GM19468 (cell line): ENCODE data around the gene COPA.
"Not testable (repeated sequence)": the region's sequence is repeated elsewhere in the genome, so short reads cannot be mapped to it uniquely, and the experiment has no call there.

Experiments
- ATAC-seq: cut with Tn5 transposase; IDR thresholded peaks from one replicate; pipeline ENCODE4 v1.9.1; 2021; ENCODE audit warnings: mild to moderate bottlenecking, moderate library complexity, moderate number of reproducible peaks; ENCODE audit not compliant: unreplicated experiment; ENCODE audit errors: extremely low read depth

The COPA gene

GRCh38 chr1:160338580-160338979, 4.5 kb downstream of the COPA start:
- no peak for ATAC-seq

DNA sequence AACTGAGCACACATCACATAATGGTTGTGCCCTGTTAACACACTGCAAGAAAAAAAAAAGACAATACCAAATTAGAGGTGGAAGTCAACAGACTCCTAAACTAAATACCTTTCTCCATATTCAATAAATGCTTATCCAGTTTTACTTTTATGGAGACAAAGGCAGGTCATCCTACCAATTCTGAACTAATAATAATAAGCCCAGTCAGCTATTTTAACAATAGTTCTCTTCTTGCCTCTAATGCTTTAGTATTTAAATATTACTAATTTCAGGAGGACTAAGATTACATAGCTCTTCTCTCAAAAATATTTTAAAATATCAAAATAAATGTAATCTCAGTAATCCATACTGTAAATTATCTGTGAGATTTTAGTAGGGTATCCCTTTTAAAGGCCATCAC, 10.5 kb downstream of the COPA start:
- no peak for ATAC-seq

DNA sequence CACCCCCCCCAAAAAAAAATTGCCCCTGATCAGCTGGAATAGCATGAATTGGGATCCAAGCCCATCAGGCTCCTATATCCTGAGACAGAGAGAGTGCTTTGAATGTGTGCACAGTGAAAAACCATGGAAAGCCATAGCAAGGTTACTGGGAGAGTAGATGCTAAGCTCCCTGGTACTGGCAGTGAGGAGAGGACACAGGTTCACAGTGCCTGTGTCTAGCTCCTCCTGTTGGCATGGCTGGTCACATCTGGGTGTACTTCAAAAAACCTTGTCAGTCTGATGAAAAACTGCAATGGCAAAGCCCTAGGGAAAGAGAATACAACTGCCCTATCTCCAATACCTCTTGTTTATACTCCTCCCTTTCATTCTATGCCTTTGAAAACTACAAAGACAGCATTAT, 12.9 kb downstream of the COPA start:
- no peak for ATAC-seq

- no peak for ATAC-seq
Observed at GRCh38 chr1:160328184-160328583, 14.9 kb downstream of the COPA start.

- no peak for ATAC-seq
Observed at GRCh38 chr1:160326418-160326817, 16.6 kb downstream of the COPA start.

DNA sequence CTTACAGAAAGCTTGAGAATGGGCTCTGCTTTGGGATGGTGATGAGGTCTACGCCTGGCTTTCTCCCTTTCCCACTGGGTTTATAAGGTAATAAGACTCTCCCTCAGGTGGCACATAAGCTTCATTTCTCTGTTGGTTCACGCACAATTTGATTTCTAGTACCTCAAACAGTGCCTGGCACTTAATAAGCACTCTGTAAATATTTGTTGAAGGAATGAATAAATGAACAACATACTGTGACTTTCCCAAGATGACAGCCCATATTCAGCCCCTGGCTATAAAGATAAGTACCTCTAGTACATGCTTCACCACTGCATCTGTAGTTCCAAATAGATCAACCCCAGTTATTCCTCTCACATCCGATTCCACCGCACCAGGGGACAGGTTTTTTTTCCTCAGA, 17.8 kb downstream of the COPA start:
- ATAC-seq, result no peak

DNA sequence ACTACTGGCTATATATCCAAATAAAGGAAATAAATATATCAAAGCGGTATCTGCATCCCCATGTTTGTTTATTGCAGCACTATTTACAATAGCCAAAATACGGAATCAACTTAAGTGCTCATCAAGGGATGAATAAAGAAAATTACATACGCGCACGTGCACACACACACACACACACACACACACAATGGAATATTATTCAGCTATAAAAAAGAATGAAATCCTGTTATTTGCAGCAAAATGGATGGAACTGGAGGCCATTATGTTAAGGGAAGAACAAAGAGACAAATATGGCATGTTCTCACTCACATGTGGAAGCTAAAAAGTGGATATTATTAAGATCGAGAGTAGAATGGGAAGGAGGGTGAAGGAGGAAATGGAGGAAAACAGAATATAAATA, 20.2 kb downstream of the COPA start:
- ATAC-seq, result no peak

DNA sequence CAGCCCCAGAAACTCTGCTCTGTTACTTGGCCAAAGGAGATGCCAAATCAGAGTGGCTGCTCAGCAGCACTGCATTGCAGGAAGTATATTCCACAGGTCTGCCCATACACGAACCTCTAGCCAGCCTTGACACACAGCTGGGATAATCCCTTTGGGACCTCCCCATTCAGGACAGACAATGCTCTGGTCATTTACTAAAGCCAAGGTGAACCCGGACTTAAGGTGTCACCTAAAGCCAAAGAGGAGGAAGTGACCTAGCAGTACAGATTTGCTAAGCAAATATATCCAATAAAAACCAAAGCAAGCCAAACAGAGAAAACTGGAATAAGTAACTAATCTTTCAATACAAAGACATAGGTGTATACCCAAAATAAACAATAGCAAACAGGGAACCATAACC, 27.7 kb downstream of the COPA start:
- ATAC-seq, result no peak

DNA sequence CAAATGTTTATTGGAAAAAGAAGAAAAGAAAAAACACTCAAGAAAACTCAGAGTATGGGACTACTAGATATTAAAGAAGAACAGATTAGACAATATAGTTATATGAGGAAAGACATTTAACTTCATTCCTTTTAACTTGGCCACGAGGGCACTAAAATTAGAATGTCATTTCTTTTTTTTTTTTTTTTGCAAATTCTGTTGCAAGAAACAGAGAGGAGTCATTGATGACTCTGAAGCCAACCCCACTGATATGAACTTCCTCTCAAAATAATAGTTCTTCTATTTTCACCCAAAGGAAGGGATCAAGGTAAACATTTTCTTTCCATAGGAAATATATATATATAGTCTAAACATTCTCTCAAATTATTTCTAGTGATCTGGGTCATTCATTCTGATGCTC, 33.5 kb downstream of the COPA start:
- ATAC-seq, result no peak

- ATAC-seq, result no peak
Observed at GRCh38 chr1:160309185-160309557, 33.9 kb downstream of the COPA start.

- no peak for ATAC-seq
Observed at GRCh38 chr1:160308451-160309184, 34.4 kb downstream of the COPA start.

- no peak for ATAC-seq
Observed at GRCh38 chr1:160307118-160307791, 35.8 kb downstream of the COPA start.

DNA sequence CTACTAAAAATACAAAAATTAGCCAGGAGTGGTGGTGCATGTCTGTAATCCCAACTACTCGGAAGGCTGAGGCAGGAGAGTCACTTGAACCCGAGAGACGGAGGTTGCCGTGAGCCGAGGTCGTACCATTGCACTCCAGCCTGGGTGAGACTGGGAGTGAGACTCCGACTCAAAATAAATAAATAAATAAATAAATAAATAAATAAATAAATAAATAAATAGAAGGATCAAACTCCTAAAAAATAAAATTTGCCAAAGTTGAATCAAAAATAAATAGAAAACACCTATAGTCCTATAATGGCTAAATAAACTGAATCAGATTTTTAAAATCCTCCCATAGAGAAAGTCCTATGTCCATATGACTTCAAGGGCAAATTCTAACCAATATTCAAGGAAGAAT, 42.9 kb downstream of the COPA start:
- no peak for ATAC-seq

GRCh38 chr1:160296036-160296435, 47.0 kb downstream of the COPA start:
- no peak for ATAC-seq

DNA sequence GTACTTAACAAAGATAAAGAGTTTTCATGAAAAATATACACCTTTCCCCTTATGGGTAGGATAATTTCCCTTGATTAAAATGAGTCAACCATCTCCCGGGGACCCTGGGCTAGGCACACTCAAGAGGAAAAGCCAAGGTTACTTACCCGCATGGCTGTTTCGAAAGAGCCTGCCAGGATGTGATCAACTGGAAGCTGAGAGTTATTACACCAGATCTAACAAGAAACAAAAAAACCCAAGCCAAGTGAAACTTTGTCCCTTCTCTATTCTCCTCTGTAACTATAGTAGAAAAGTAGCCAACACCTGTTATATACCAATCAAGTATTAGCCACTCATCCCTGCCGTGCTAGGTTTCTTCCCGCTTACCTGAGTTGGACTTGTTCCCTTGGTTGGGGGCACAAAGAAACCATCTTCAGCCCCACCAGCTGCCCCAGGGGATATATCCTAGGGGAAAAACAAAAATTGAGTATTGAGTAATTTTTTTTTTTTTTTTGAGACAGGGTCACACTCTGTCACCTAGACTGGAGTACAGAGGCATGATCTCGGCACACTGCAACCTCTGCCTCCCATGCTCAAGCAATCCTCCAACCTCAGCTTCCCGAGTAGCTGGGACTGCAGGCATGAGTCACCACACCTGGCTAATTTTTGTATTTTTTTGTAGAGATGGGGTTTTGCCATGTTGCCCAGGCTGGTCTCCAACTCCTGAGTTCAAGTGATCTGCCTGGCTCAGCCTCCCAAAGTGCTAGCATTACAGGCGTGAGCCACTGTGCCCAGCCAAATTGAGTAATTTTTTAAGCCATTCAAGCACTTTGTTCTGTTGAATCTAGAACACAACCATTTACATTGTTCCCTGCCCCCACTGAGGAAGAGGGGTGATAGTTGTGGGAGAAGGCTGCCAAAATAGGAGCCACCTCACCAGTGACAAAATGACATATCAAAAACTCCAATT, 49.8 kb downstream of the COPA start:
- no peak for ATAC-seq

DNA sequence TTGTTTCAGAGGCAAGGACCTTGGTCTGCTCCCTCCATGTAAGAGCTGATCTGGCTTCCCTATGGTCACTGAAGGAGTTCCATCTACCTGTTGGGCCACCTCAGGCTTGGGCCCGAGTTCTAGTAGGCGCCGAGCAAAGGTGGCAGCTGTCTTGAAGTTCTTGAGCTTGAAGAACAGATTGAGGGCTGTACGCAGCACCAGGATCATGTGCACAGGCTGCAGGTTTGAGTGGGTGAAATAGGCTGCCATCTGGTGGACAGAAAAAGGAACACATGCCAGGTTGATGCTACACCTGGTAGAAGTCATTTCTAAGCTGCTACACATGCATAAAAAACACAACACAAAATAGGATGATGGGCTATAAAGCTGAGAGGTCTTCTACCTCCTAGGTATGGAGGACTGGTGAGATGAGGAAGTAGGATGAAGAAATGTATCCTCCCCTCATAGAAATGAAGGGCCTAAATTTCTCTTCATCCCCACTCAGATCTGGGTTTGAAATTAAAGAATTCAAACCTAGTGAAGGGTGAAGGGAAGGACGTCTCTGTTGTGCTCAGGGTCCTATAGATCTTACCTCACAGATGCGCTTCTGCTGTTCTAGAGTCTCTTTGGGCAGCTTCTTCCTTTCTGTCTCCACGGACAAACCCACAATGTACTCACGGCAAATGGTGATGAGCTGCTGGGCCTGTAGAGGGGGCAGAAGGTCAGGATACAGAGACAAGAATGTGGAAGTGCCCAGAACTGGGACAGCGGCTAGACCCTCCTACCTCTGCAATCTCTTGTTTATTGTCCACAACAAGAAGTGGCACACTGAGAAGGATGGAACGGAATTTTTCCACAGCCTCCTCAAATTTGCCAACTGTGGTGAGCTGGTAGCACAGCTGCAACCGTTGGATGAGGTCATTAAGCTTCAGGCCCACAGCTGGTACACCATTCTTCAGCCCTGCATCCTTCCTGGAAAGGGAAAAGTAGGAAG, 51.5 kb downstream of the COPA start:
- no peak for ATAC-seq

DNA sequence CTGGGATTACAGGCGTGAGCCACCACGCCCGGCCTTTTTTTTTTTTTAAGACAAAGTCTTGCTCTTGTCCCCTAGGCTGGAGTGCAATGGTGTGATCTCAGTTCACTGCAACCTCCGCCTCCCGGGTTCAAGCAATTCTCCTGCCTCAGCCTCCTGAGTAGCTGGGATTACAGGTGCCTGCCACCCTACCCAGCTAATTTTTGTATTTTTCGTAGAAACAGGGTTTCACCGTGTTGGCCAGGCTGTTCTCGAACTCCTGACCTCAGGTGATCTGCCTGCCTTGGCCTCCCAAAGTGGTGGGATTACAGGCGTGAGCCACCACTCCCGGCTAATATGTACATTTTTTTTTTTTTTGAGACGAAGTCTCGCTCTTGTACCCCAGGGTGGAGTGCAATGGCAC, 55.3 kb downstream of the COPA start:
- not testable (repeated sequence) for ATAC-seq

DNA sequence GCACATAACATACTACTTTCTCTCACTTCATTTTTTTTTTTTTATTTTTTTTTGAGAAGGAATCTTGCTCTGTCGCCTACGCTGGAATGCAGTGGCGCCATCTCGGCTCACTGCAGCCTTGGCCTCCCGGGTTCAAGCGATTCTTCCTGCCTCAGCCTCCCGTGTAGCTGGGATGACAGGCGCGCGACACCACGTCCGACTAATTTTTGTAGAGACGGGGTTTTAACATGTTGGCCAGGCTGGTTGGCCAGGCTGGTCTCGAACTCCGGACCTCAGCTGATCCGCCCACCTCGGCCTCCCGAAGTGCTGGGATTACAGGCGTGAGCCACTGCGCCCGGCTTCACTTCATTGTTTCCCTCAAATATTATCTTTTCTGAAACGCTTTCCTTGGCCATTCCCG, 57.5 kb downstream of the COPA start:
- no peak for ATAC-seq

GRCh38 chr1:160284782-160285344, 58.2 kb downstream of the COPA start, which contains the start of gene PEX19:
Gene PEX19 (minus strand): TSS chr1:160285133. CDS start chr1:160285124, 9 bp downstream.
- ATAC-seq, result peak; percentile 75
